Activated effector memory CD4-positive, alpha-beta T cell treated with Interleukin-2 at 50 U/mL for 16 hours (primary cell): Measurements from ENCODE around the gene COMMD2.

Experiments
- DNase-seq: peaks from one replicate; pipeline ENCODE4 v3.0.0-alpha.2; 2020

Gene COMMD2

GRCh38 chr3:149702691-149703441, 49.4 kb downstream of the COMMD2 start:
- no peak for DNase-seq

DNA sequence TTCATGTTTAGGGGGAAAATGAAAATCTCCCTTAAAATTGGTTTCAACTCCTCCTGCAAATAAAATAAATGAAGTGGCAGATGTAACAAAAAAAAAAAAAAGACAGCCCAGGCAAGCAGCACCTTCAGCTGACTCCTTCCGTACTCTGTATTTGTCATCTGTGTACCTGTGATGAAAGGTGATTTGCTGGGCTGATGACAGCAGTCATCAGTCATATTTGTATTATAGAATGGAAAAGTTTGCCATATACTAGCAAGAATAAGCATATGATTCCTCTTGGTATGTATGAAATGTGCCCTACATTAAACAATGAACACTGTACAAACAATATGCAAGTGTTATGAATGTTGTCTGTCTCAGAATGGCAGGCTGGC, 50.3 kb downstream of the COMMD2 start:
- DNase-seq: no peak

GRCh38 chr3:149701206-149701976, 50.9 kb downstream of the COMMD2 start:
- no peak for DNase-seq
